Stomach (tissue), 9 donors: ENCODE data around the gene EYA2. TPM values are rescaled to one million over a fixed set of nuclear protein-coding genes. Genes with fewer than 3 reads are reported as not detected.

Experiments
- DNase-seq, 2 donors: peaks; one replicate each; pipeline versions ENCODE4 v3.0.0 to v3.0.0-alpha.2; 2013 to 2019
- H3K27ac ChIP-seq, 5 donors: fragments of 200-600 bp in 4 of 5; sonication (generic) in 4 of 5; one replicate each; pipeline ENCODE4 v1.5.1; 2013 to 2019; ENCODE audit warnings: mild to moderate bottlenecking in 1 of 5, moderate library complexity in 1 of 5
- H3K27me3 ChIP-seq, 3 donors: fragments of 200-600 bp; sonication (generic); one replicate each; pipeline ENCODE4 v1.5.1; 2017 to 2019; ENCODE audit warnings: mixed run types in 1 of 3
- H3K36me3 ChIP-seq, 4 donors: fragments of 200-600 bp; sonication (generic); 1 replicate in 3 of 4; 2 replicates in 1 of 4; pipeline ENCODE4 v1.5.1; 2016 to 2019
- H3K4me1 ChIP-seq, 4 donors: fragments of 200-600 bp; sonication (generic); one replicate each; pipeline ENCODE4 v1.5.1; 2016 to 2019
- H3K4me3 ChIP-seq, 4 donors: fragments of 200-600 bp; sonication (generic) in 3 of 4; one replicate each; pipeline ENCODE4 v1.5.1; 2016 to 2019; ENCODE audit warnings: mild to moderate bottlenecking in 1 of 4
- H3K9me3 ChIP-seq, 4 donors: fragments of 200-600 bp; sonication (generic); one replicate each; pipeline ENCODE4 v1.5.1; 2016 to 2019
- EP300 ChIP-seq: sonication (generic); formaldehyde crosslinking; IDR thresholded peaks from one replicate; pipeline ENCODE4 v1.6.1; 2017; ENCODE audit warnings: antibody characterized with exemption
- POLR2A ChIP-seq, 4 donors: fragments of 450-650 bp; IDR thresholded peaks; one replicate each; pipeline ENCODE4 v1.6.1; 2016; ENCODE audit warnings: antibody characterized with exemption in 4 of 4, control low read depth in 2 of 4, mild to moderate bottlenecking in 1 of 4, moderate library complexity in 1 of 4
- POLR2AphosphoS5 ChIP-seq, 3 donors: sonication (generic); formaldehyde crosslinking; IDR thresholded peaks; one replicate each; pipeline ENCODE4 v1.6.1; 2016; ENCODE audit warnings: antibody characterized with exemption in 3 of 3
- WGBS, 5 donors: extraction: QIAGEN DNeasy Blood & Tissue Kit in 3 of 5; methylation state at CpG; one replicate each; pipeline versions ENCODE4 v1.1.5 to v1.1.7; 2013 to 2018; 5-methylcytosine and 5-hydroxymethylcytosine counted together
- intact Hi-C: fragments of 100-400 bp; cut with DNase I; formaldehyde crosslinking; loops from one replicate; pipeline ENCODE4 v1.15.1; 2023; ENCODE audit warnings: low total_unique reads
- polyA plus RNA-seq, 3 donors: library from polyadenylated mRNA; stranded (reverse); fragments of 200-250 nt; gene quantifications; one replicate each; pipeline ENCODE4 v1.2.3, GENCODE V29; 2013
- total RNA-seq, 5 donors: library from RNA; depleted of rRNA; stranded (reverse); fragments of >200 nt; gene quantifications; one replicate each; pipeline versions ENCODE4 v1.1.0 to v1.2.3, GENCODE V29; 2014 to 2016
- TF ChIP-seq, protein P1 (sequence below), 7 experiments: fragments of 450-650 bp in 4 of 7; fragments of 200-600 bp in 3 of 7; sonication (generic) in 3 of 7; IDR thresholded peaks; one replicate each; pipeline ENCODE4 v1.5.1; 2016 to 2019; ENCODE audit warnings: antibody characterized with exemption in 7 of 7, control low read depth in 2 of 7, mild to moderate bottlenecking in 1 of 7
- donor health status: healthy with polysubstance abuse.
- donor health status: Bipolar disorder and iron deficiency.
- donor health status: healthy.

The EYA2 gene
- total and polyA plus RNA-seq, 8 donors, result 1.8 to 86.2 (median 5.5) TPM

DNA sequence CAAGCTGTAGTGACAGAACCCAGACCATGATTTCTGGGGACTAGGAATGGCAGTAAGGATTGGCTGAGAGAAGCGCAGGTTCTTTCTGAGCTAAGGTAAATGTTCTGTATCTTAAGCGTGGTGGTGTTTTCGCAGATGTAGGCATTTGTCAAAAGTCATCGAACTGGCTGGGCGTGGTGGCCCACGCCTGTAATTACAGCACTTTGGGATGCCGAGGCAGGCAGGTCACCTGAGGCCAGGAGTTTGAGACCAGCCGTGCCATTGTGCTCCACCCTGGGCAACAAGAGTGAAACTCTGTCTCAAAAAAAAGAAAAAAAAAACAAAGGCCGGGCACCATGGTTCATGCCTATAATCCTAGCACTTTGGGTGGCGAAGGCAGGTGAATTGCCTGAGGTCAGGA is 40.7 kb upstream of the EYA2 start:
- 85 to 91% (median 88%) methylated on average over 9 to 10 of the region's 10 CpGs for WGBS, 5 donors
- no peak for DNase-seq
- intact Hi-C loops, result no loop called here
- Histone ChIP-seq H3K36me3 (no peaks in the 10 kb centered on the region), H3K27ac (no peak overlapping the region), H3K4me1 (no peaks in the 10 kb centered on the region), H3K9me3 (peaks cover 0 to 2% (median 0%) of the 10 kb centered on the region in 4 donors), H3K4me3 (no peak overlapping the region), H3K27me3 (peaks cover 0 to 3% (median 0%) of the 10 kb centered on the region in 3 donors)
- TF ChIP-seq EP300 (no peak), POLR2AphosphoS5 (IDR thresholded peaks at IDR 0.05) (no peak), POLR2A (IDR thresholded peaks at IDR 0.05) (no peak)
- TF ChIP-seq, protein P1, sequence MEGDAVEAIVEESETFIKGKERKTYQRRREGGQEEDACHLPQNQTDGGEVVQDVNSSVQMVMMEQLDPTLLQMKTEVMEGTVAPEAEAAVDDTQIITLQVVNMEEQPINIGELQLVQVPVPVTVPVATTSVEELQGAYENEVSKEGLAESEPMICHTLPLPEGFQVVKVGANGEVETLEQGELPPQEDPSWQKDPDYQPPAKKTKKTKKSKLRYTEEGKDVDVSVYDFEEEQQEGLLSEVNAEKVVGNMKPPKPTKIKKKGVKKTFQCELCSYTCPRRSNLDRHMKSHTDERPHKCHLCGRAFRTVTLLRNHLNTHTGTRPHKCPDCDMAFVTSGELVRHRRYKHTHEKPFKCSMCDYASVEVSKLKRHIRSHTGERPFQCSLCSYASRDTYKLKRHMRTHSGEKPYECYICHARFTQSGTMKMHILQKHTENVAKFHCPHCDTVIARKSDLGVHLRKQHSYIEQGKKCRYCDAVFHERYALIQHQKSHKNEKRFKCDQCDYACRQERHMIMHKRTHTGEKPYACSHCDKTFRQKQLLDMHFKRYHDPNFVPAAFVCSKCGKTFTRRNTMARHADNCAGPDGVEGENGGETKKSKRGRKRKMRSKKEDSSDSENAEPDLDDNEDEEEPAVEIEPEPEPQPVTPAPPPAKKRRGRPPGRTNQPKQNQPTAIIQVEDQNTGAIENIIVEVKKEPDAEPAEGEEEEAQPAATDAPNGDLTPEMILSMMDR (IDR thresholded peaks at IDR 0.05), result no peak

DNA sequence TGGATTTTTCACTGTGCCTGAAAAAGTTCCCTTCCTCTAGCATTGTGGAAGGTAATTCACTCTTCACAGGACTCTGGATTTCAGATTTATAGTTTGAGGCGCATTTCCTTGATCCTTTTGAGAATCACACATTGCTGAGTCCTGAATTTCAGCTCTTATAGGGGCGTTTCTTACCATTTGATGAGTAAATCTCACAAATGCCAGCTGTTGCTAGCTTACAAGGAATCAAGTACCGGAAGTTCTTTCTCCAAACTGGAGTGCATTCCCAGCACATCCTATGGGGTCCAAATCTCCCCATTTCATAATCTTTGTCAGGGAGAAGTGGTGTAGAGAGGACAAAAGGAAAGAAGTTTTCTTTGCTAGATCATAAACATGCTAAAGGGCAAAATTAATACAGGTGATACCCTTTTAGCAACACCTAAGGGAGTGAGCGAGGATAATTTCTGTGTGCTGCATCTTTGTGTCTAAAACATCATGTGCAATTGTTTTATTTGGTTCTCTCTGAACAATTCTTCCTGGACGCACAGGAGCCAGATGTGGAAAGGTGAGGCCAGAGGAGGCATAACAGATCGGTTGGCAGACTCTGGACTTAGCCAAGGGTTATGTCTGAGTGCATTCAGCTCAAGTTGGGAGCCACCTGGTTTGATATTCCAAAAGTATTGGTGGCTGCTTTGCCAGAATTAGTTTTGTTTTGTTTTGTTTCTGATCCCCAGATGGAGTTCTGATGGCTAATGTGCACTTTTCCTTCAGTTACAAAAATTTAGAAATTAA is 37.4 kb upstream of the EYA2 start:
- no peaks in the 10 kb centered on the region for H3K4me1 ChIP-seq
- H3K27ac ChIP-seq, result no peak overlapping the region
- WGBS, 5 donors, result 59 to 73% (median 68%) methylated on average over 6 of the region's 6 CpGs
- no peaks in the 10 kb centered on the region for H3K36me3 ChIP-seq
- intact Hi-C loops, result no loop called here
- H3K4me3 ChIP-seq, result no peak overlapping the region
- peaks cover 0 to 3% (median 0%) of the 10 kb centered on the region in 3 donors for H3K27me3 ChIP-seq
- H3K9me3 ChIP-seq, result no peaks in the 10 kb centered on the region
- TF ChIP-seq POLR2AphosphoS5 (IDR thresholded peaks at IDR 0.05) (no peak), EP300 (no peak)
- TF ChIP-seq, protein P1 (IDR thresholded peaks at IDR 0.05), result no peak
- no peak for DNase-seq

- H3K9me3 ChIP-seq, result peaks cover 0 to 19% (median 11%) of the 10 kb centered on the region in 4 donors
- H3K27ac ChIP-seq, result no peak overlapping the region
- WGBS, 5 donors, result 81 to 95% (median 93%) methylated on average over 4 of the region's 4 CpGs
- intact Hi-C loops, result no loop called here
- H3K36me3 ChIP-seq, result no peaks in the 10 kb centered on the region
- peaks cover 0 to 5% (median 0%) of the 10 kb centered on the region in 3 donors for H3K27me3 ChIP-seq
- TF ChIP-seq POLR2AphosphoS5 (IDR thresholded peaks at IDR 0.05) (no peak), EP300 (no peak), POLR2A (IDR thresholded peaks at IDR 0.05) (no peak)
- TF ChIP-seq, protein P1 (IDR thresholded peaks at IDR 0.05), result no peak
- no peaks in the 10 kb centered on the region for H3K4me1 ChIP-seq
- no peak for DNase-seq
- no peak overlapping the region for H3K4me3 ChIP-seq
These were observed 28.8 kb upstream of the EYA2 start for GRCh38 chr20:46865824-46866223.

GRCh38 chr20:46870041-46870440 is 24.6 kb upstream of the EYA2 start:
- Histone ChIP-seq H3K27me3 (peaks cover 0 to 6% (median 0%) of the 10 kb centered on the region in 3 donors), H3K4me3 (no peak overlapping the region), H3K9me3 (peaks cover 0 to 19% (median 7%) of the 10 kb centered on the region in 4 donors), H3K27ac (no peak overlapping the region), H3K4me1 (peaks cover 0 to 8% (median 0%) of the 10 kb centered on the region in 4 donors), H3K36me3 (no peaks in the 10 kb centered on the region)
- no peak for DNase-seq
- TF ChIP-seq, protein P1 (IDR thresholded peaks at IDR 0.05), result no peak
- TF ChIP-seq EP300 (no peak), POLR2AphosphoS5 (IDR thresholded peaks at IDR 0.05) (no peak), POLR2A (IDR thresholded peaks at IDR 0.05) (no peak)
- intact Hi-C loops, result no loop called here
- WGBS, 5 donors, result 40 to 74% (median 68%) methylated on average over 1 of the region's 1 CpG
